Raji (cell line): ENCODE measurements around the gene ZBTB44.

ENCODE experiments used
- POLR2A ChIP-seq: IDR thresholded peaks from 2 replicates; pipeline ENCODE4 v1.6.1; 2011; ENCODE audit warnings: low read depth, low read length, control low read depth; ENCODE audit not compliant: insufficient read depth

The ZBTB44 gene

DNA sequence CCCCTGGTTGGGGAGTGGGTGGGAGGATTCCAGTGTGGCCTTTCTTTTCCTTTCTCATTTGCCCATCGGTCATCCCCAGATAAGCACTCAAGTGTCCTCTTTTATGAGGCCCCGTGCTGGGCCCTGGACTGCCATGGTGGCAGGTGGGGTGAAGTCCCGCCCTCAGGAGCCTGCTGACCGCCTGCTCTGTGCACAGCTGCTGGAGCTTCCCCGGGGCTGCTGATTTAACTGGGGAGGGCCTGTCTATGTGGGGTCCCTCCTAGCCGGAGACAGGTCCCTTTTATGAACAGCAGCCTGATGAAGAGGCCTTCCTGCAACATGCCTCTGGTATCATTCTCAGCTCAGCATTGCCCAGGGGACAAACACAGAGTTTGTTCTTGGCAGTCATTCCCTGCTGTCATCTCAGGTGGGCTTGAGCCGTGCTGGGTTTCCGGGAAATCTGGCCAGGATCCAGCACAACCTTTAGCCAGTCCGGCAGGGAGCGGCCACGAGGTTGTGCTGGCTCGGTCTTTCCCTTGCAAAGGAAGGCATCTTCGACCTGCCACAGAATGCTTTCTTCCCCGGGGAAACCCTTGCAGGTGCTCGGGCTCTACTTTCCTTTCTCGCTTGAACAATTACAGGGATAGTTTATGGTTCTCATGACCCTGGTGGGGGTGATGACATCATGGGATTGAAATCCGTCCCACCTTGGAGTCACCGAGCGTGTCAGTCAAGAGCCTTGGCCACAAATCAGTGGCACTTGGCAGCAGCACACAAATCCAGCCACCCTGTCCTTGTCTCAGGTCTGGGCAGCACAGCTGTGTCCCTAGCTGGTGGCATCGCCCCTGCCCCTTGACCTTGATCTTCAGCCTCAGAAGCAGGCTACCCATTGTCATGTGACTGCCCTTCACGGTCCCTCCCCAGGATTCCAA, 135.1 kb downstream of the ZBTB44 start:
- TF ChIP-seq POLR2A, result no peak

DNA sequence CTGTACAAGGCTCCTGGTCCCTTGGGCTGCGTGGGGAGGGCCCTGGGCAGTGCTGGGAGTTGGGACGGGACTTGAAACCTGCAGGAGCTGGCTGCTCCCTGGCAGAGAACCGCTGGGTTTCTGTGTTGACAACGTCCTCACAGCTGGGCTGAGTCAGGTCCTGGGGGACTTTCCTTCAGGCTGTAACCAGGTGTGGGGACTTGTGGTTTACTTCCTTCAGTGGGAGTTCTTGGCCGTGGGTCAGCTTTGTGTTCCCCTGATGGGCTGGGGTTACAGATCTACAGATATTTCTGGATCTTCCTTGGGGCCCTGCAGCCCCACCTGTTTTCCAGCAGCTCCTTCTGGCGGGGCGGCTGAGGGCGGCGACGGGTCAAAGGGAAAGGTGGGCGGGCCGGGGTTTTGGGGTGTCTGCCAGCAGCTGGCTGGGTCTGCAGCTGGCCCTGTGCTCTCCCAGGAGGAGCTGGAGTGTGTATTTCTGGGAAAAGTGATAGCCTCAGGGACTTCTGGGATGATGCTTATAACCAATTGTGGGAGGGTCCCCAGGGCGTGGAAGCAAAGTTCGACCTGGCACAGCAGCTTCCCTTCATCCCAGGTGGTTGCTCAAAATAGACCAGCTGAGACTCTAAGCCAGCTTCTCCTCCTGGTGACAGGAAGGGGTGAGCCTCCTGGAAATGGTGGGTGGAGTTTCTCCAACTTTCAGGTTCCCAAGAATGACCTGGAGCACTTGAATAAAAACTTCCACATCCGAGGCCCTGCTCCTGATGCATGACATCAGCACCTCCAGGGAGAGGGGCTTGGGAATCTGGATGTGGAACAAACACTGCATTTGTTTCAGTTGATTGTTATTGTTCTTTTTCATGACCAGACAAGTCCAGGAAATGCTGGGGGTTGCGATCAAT, 136.0 kb downstream of the ZBTB44 start:
- no peak for TF ChIP-seq POLR2A

DNA sequence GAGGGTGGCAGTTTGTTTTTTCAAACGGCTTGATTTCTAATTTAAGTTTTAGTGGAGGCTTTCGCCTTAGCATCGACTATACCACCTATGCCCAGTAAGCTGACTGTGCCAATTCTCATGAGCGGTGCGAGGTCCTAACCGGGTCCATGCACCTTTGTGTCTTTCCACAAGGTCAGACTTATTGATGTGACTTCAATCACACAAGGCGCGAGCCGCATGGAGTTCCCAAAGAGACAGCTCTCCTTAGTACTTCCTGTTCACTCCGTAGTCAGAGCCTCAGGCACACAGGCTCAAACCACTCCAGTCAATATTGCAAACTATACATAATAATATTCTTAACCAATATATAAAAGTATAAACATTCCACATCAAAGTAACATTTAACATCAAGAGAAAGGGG, 136.9 kb downstream of the ZBTB44 start:
- no peak for TF ChIP-seq POLR2A
